Stimulated activated CD8-positive, alpha-beta memory T cell treated with anti-CD3 and anti-CD28 coated beads, Interleukin-15, amount 100 ng/mL, for 4 hours (primary cell): ENCODE results near the gene PKP1.

Source experiments
- DNase-seq, 2 donors: peaks; one replicate each; pipeline ENCODE4 v3.0.0-alpha.2; 2020; ENCODE audit warnings: low read depth in 2 of 2

PKP1 gene

DNA sequence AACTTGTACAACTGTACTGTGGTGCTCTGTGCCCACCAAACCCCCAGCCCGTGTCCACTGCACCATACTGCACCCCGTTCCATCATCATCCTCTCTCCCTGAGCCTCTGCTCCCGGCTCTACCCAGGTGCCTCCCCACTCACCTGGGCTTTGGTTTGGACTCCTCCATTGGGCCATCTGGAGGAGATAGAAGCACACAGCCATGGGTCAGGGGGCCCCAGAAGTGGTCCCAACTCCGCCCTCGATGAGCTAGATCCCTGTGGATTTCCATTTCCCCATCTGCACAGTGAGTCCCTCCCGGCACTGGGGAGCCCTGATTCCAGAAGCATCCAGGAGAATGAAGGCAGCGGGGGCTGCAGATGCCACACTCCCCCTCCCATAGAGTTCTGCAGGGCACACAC is 83.4 kb downstream of the PKP1 start:
- no peak for DNase-seq

DNA sequence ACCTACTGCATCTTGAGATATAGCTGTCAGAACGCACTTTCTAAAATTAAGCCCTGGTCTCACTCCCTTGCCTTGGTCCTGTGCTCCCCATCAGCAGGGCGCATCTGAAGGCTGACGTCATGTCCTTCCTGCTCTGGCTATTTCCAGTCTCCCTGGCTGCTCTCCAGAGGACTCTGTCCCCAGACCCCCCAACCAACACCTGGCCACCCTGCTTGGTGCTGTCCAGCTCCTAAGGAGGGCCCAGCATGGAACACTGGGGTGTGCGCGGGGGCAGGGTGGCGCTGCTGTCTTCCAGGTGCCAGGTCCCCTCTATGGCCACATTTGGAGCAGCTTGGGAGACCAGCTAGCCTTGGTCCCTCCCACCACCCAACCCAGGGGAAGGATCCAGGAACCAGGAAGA is 85.9 kb downstream of the PKP1 start:
- DNase-seq = no peak

GRCh38 chr1:201370500-201370899 is 87.2 kb downstream of the PKP1 start:
- no peak for DNase-seq

GRCh38 chr1:201371276-201371675 is 88.0 kb downstream of the PKP1 start:
- no peak for DNase-seq

DNA sequence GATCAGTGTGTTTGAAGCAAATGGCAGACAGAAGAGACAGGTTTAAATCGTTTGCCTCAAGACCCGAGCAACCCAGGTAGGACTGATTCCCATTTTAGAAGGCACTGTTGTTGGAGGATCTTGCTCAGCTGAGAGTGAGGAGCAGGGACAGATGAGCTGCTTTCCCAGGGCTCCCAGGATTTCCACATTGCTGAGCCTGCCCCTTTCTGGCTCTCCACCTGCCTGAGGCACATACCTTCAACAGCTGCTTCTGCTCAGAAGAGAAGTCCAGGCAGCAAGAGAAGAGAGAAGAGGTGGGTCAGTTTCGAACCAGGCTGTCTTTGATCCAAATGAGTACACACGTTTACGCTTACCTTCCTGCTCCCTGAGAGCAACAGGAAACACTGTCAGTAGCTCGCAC is 88.5 kb downstream of the PKP1 start:
- no peak for DNase-seq

- no peak for DNase-seq
Observed at GRCh38 chr1:201374364-201374763, 91.1 kb downstream of the PKP1 start.

GRCh38 chr1:201375169-201375568 is 91.9 kb downstream of the PKP1 start:
- DNase-seq = no peak

DNA sequence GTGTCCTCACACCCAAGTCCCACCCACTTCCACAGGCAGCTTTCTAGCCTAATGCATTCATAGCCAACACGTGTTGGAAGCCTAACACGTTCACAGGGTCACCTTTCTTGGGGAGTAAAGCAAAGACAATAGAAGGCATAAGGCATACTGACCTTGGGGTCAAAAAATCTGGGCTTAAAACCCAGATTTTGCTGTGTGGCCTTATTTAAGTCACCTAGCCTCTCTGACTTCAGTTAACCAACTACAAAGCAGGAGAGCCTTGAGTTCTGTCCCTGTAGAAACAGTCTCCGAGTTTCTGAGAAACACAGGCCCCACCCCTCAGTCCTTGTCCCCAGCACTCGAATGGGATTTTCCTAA is 92.8 kb downstream of the PKP1 start:
- DNase-seq = no peak

DNA sequence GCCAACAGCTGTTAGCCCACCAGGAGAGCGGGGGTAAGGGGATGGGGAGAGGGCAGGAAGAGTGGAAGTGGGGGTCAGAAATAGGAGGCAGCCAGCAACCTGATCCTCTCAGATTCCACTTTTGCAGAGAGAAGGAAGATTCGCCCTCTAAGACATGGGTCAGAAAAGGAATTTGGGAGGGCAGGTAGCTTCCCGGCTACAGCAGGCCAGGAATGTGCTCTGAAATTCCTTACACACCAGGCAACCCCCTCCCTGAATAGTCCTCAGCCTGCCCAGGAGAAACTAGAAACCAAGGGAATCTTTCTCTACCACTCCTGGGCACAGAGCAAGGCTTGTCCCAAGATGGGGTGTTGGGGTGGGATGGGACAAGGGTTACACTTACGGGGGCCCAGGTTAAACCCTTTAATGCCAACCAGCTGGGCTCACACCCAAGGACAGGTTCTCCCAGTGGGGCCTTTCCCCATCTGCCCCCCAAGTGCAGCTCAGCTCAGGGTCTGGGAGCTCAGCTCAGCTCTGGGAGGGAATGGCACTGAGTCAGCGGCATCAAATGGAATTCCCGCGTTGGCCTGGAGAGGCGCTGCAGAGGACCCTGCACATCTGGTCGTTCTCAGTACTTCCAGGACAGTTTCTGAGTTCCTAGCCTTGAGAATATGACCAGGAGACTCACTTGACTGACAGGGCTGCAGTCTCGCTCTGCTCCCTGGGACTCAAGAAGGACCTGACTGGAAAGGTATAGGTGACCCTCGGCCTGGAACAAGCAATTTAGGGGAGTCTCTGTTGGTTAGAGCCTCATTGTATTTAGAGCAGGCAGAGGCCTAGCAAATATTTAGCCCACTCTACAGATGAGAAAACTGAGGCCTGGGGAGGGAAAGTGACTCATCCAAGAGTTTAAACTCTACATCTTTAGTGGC is 93.4 kb downstream of the PKP1 start:
- DNase-seq = no peak

GRCh38 chr1:201377611-201378092 is 94.3 kb downstream of the PKP1 start, which contains the start of gene TNNT2:
Gene TNNT2, minus strand, starts transcription at chr1:201377680. Its CDS starts 4,426 bp downstream, at chr1:201373254.
- no peak for DNase-seq

DNA sequence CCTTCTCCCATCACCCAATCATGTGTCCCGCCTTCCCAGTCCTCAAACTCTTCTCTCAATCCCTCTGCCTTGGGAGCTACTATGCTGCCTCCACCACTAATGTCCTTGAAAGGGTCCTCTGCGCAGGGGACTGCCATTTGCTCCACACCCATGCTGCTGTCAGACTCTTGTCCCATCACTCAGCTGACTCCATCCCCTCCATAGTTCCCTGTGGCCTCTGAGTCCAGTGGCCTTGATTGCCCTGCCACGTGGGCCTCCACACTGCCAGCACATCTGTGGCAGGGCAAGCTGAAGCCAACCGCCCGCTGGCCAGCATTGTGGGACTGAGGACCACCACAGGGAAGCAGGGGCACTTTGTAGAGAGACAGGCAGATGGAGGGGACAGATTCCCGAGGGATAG is 95.5 kb downstream of the PKP1 start:
- no peak for DNase-seq

- DNase-seq = no peak
Observed at GRCh38 chr1:201379733-201380242, 96.5 kb downstream of the PKP1 start.

DNA sequence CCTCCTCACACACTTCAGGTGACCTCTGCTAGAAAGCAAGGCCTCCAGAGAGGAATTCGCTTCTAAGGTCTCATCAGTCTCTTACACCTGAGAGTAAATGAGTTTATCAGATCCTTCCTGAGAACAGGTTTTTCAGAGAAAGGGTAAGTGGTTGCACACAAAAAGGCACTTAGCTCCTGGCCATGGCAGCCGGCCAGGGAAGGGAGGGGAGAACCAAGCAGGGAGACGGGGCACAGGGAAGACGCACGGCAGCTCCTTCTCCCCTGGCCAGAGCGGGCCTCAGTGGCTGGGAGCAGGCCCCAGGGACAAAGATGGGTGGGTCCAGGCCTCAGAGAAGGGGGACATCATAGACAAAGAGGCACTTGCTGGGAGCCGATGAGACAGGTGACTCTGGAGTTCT is 97.8 kb downstream of the PKP1 start:
- DNase-seq = no peak
